HG02884 (cell line): ENCODE results near the gene USB1.
"Not testable (repeated sequence)": the region's sequence is repeated elsewhere in the genome, so short reads cannot be mapped to it uniquely, and the experiment has no call there.

ENCODE experiments used
- ATAC-seq: cut with Tn5 transposase; IDR thresholded peaks from one replicate; pipeline ENCODE4 v1.9.1; 2021; ENCODE audit warnings: mild to moderate bottlenecking, moderate library complexity; ENCODE audit not compliant: unreplicated experiment

Gene USB1

DNA sequence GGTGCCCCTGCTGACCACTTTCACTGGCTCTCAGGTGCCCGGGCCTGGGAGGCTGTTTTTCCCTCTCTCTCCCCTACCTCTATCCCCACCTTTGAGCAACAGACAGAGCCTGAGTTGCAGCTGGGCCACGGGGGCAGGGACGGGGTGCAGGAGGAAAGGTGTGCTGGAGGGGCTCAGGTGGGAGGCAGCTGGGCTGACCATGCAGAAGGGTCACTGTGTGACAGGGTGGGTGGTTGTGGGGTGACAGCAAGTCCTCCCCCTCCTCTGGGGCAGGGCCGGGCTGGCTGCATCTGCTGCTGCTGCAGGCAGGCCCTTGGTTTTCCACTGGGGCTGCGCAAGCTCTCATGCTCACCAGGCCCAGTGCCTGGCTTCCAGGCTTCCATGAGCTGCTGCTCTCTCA, 7.3 kb upstream of the USB1 start:
- no peak for ATAC-seq

DNA sequence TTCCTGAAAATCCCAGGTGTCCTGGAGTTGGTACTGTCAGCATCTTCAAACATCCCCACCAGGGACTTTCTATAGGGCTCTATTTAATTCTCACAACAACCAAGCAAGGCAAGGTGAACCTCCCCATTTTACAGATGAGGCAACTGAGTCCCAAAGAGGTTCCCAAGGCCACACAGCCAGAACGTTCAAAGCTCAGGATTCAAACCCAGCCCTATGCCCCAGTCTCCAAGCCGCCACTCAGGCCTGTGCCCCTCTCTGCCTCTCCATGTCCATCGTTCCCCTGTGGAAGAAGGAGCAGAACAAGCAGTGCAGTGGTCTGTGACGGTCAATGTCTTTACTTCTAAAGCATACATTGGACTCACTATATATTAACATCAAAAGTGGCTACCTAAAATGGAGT, 6.8 kb upstream of the USB1 start:
- ATAC-seq: no peak

DNA sequence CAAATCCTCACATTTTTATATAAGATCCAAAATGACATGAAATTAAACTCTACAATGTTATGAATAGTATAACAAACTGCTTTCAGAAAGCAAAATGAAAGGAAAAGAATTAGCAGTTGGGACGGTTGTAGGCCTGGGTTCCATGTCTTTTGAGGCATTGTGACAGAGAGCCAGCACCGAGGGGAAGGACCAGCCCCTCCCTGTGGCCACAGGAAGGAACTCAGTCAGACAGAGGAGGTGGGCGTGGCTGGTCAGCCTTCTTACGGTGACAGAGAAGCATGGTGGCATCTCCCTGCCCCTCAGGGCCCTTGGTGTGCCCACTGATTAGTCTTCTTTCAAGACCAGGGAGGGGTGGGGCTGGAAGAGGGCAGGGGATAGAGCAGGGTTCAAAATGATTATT, 6.4 kb upstream of the USB1 start:
- ATAC-seq: peak; percentile 72

DNA sequence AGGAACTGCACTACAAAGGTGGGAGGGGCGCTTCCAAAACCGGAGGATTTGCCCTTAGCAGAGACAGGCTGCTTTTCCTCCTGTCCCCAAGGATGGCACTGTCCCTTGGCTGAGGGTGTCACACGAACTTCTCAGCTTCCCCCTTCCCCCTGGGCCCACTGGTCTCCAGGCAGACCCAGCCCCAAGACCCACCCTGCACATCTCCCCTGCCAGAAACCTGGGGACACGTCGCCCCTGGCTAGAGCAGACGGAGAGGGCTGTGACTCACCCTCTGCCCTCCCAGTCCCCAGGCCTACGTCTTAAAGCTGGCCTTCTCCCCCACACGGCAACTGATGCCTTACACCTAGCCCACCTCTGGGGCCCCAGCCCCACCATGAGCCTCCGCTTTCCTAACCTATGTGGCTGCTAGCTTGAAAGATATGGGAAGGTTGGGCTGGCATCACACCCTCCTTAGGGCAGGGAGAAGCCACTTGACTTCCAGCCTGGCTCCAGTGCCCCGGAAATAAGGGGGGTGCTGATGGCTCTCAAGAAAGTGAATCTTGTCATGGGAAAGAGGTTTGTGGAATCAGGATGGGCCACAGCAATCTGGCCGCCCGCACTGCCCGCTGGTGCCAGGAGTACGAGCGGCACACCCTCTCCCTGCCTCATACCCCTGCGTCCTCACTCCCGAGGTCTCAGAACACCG, 5.3 kb upstream of the USB1 start:
- no peak for ATAC-seq

DNA sequence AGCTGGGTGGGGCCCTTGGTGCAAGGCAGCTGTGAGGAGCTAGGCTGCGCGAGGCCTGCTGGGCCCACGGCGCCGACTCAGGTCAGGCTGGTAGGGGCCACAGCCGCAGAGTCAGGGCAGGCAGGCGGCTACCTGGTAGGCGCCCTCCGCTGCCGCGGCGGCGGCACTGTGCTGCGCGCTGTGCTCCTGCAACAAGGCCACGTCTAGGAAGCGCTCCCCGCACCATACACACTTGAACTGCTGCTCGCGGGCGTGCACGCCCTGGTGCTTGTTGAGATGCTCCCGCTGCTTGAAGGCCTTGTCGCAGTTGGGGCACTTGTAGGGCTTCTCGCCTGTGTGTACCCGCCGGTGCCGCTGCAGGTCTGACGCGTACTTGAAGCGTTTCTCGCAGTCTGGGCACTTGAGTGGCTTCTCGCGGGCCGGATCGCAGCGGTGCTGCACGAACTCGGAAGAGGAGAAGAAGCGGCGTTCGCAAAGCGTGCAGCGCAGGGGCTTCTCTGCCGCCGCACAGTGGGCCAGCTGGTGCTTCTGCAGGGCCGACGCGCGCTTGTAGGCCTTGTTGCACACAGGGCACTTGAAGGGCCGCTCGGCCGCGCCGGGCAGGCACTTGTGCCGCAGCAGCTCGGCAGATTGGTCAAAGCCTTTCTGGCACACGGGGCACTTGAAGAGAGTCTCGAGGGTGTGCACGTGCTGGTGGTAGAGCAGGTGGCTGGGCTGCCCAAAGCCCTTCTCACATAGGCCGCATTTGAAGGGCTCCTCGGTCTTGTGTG, 4.6 kb upstream of the USB1 start:
- no peak for ATAC-seq

DNA sequence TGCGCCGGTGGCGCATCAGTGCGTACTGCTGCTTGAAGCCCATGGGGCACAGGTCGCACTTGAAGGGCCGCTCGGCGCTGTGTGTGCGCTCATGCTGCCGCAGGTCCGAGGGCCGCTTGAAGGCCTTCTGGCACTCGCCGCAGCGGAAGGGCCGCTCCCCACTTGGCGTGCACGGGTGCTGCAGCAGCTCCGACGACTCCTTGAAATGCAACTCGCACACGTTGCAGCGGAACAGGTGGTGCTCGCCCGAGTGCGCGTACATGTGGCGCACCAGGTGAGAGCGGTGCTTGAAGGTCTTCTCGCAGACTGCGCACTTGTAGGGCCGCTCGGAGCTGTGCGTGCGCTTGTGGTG, 4.1 kb upstream of the USB1 start:
- ATAC-seq: no peak

DNA sequence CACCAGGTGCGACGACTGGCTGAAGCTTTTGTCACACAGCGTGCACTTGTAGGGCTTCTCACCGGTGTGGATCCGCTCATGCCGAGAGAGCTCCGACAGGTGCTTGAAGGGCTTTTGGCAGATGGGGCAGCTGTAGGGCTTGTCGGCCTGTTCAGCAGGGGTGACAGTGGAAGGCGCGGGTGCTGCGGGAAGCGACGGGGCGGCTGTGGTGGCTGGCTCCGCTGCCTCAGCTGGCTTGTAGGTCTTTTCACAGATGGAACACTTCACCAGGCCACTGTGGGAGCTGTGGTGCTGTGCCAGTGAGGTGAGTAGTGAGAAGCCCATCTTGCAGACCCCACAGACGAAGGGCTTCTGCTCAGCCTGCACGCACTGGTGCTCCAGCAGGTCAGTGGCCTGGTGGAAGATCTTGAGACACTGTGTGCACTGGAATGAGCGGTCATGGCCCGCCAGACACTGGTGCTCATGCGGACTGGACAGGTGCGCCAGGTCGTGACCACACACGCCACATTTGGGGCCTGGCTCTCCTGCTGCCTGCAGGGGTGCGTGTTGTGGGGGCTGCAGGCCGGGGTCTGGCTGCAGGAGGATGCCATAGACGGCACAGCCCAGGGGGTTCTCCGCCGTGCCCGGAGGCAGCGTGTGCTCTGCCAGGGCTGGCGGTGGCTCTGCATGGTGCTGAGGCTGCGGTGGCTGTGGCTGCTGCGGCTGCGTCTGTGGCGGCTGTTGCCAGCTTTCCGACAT, 3.5 kb upstream of the USB1 start:
- ATAC-seq: no peak

DNA sequence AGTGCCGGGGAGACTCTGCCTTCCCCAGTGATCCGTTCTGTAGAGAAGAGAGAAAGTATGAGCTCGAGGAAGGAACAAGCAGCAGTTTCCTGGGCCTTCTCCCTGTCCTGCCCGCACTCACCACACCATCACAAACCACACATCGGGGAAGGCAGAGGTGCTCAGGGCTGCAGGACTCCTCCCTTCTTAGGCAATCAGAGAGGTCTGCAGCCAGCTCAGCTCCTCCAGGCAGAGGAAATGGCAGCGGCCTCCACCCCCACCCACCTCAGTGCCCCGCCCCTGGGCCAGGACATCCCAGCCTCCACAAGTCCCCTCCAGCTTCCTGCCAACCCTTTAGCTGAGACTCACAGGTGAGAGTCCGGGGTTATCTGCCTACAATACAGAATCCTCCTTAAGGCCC, 2.7 kb upstream of the USB1 start:
- no peak for ATAC-seq

DNA sequence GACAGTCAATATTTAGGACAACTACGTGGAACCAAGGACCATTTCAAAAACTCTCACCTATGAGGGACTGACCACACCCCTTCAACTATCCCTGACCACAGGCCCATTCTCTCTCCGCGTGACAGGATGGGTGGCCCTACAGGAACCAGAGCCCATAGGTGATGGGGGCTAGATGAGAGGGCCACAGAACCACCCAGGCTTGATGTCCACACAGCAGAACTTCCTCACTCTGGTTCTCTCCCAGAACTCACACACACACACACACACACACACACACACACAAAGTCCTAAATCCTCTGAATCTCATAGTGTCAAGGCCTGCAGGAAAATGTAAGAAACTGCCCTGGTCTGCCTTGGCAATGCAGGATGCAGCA, 2.2 kb upstream of the USB1 start:
- no peak for ATAC-seq

DNA sequence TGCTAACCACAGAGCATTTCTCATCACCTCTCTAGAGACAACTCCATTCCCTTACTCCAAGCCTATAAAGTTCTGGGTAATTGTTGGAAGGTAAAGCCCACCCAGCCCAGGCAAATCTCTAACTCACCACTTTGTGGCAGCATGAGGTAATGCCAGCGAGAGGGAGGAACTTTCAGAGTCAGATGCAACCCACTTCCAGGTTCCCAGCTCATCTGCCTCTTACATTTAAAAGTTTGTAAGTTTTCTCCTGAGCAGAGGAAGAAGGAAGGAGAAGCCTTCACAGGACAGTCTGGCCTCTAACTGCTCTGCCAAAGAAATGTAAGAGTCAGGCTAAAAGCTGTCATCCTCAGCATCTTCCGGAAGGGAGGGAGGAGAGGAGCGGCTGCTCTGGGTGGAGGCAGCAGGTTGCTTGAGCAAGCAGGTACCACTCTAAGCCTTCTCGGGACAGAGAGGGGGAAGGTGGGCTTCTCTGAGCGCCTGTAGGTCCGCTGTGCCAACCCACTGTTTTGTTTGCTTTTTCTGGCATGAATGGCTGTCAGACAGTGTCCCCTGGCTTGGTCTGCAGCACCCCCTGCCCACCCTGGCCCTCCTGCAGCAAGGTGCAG, 1.7 kb upstream of the USB1 start:
- ATAC-seq: no peak

DNA sequence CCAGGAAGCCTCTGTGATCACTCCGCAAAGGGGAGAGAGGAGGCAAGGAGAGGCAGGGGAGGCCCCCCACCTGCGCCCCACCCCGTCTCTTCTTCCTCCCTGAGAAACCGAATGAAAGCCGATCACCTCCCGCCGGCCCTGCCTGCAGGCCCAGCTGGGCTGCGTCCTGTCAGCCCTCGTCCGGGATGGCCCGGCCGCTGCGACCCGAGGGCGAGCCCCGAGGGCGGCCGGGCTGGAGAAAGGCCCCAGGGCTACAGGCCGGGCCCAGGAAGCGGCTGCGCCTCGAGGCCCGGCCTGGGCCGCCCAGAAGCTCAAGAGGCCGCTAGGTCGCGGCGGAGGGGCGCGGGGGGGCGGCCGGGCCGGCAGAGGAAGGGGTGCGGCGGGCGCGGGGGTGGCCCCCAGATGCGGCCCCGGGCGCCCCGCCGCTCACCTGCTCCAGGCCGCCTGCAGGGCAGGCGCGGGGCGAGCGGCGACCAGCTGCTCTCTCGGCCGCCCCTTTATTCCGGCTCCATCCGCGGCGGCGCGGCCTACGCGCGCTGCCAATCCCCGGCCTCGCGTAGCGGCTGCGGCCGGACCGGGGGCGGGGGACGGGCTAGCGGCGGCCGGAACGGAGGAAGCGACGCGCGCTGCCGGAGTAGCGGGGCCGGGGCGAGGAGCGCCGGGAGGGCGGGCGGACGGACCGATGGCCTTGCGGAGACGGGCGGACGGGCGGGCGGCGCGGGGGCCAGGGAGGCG, 1.1 kb upstream of the USB1 start, which contains the start of gene ZNF319:
Gene ZNF319 (minus strand): TSS at position 702 of the 735 bp plus-strand sequence. CDS start 2,407 bp downstream, outside the sequence.
- peak; percentile 18 for ATAC-seq

DNA sequence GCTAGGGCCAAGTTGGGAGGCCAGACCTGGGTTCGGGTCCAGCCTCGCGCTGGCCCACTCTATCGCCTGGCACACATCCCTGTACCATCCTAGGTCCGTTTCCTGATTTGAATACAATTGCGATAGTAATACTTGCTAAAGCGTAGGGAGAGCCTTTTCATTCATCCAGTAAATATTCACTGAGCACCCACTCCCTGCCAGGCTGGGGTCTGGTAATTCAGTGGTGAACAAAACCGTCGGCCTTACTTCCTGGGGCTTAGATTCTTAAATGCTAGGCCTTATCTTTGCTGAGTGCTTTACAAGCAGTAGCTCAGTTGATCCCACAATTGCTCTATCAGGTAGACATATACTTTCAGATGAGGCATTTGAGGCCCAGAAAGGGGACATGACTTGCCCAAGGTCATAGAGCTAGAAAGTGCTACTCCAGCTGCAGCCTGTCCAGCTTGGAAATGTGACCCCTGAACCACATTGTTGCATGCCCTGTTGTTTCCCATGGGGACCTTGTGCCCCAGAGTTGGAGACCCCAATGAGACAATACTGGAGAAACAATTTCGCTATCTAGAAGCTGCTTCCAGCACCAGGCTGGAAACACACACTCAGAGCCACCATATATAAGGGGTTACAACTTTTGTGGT, 691 bp downstream of the USB1 start:
- ATAC-seq: no peak

DNA sequence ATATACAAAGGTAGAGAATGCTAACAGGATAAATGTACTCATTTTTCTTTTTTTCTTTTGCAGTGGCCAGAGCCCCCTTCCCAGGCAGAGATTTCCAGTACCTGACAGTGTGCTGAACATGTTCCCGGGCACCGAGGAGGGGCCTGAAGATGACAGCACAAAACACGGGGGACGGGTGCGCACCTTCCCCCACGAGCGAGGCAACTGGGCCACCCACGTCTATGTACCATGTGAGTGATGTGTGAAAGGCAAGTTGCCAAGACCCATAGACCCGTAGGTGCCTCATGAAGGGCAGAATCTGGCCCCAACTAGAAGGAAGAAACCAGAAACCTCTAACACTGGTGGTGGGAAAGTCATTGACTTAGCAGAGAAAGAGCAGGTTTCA, 1.2 kb downstream of the USB1 start:
- no peak for ATAC-seq

DNA sequence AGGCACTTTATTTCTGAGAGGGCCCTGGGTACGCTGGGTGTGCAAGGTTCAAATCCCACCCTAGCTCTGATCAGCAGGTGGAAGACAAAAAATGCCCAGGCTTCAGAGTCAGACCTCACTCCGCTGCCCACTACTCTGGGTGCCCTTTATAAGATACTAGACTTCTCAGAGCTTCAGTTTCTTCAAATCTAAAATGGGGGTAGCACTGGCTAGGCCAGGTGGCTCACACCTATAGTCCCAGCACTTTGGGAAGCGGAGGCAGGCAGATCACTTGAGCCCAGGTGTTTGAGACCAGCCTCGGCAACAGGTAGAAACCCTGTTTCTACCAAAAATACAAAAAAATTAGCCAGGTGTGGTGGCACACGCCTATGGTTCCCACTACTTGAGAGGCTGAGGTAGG, 1.7 kb downstream of the USB1 start:
- no peak for ATAC-seq

DNA sequence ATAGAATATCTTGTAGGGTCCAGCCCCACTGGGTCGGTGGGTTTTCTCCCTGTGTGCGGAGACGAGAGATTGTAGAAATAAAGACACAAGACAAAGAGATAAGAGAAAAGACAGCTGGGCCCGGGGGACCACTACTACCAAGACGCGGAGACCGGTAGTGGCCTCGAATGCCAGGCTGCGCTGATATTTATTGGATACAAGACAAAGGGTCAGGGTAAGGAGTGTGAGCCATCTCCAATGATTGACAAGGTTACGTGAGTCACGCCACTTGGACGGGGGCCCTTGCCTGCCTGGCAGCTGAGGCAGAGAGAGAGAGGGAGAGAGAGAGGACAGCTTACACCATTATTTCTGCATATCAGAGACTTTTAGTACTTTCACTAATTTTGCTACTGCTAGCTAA, 3.5 kb downstream of the USB1 start:
- not testable (repeated sequence) for ATAC-seq

DNA sequence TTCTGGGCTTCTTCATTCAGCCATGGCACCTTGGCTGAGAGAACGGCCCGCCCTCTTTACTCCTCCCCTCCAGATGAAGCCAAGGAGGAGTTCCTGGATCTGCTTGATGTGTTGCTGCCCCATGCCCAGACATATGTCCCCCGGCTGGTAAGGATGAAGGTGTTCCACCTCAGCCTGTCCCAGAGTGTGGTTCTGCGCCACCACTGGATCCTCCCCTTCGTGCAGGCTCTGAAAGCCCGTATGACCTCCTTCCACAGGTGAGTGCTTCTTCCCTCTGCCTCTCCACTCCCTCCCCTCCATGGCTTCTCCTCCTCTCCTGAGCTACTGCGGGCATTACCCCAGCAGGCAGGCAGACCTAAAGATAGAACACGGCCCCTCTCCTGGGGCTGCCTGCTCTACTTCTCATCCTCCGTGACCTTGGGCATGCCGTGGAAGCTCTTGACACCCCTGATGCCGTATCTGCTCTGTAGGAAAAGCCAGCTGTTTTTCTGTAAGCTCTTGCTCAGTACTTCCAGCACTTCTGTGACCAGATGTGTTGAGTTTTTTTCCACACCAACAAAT, 8.7 kb downstream of the USB1 start:
- no peak for ATAC-seq

DNA sequence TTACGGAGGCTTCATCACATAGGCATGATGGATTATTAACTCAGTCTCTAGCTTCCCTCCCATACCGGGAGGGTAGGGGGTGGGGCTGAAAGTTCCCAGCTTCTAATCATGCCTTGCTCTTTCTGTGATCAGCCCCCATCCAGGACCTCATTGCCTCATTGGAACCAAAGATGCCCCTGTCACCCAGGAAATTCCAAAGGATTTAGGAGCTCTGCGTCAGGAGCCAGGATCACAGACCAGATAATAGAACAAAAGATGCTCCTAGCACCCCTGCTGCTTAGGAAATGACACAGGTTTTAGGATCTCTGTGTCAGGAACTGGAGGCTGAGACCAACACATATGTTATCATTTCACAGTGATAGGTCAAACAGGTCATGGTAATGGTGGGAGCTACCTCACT, 9.7 kb downstream of the USB1 start:
- ATAC-seq: no peak

DNA sequence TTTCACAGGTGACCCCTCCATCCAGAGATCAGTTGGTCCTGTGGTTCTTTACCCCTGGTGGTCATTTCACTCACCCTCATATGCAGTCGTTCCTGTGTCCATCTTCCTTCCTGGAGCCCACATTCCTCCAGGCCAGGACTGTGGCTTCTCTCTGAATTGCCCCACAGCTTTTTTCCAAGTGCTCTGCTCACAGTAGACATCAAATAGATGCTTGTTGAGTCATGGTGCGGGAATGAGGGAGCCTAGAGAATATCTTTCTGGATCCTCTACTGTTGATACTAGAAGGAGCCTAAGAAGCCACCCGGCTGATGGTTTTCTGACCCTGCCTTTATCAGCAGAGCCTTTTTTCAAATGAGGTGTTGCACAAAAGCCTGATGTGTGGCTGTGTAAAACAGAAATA, 10.4 kb downstream of the USB1 start:
- no peak for ATAC-seq

DNA sequence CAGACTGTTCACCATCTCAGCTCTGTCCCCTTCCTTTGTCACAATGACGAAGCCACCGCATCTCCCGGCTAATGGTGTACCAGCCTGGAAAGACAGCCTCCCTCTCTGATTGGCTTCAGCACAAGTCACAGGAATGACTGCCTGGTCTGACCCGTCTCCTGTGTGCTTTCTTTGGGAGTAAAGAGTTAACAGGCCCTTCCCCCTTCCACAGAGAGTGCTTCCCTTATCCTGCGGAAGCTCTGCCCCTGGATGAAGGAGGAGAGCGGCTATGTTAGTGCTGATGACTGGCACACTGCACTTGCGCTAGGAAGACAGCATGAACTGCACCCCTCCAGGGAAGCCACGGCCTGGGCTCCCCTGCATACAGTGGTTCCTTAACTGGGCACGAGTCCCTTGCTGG, 11.3 kb downstream of the USB1 start:
- no peak for ATAC-seq
